Activated T-cell treated with anti-CD3 and anti-CD28 coated beads, Interleukin-2, amount 50 U/mL, for 72 hours (primary cell): ENCODE data around the gene ILRUN. TPM values are rescaled to one million over a fixed set of nuclear protein-coding genes. Genes with fewer than 3 reads are reported as not detected.
A peak's percentile ranks its signal among the peaks of the same experiment; 100 is the strongest.
"Not testable (repeated sequence)": the region's sequence is repeated elsewhere in the genome, so short reads cannot be mapped to it uniquely, and the experiment has no call there.

ENCODE experiments used
- ATAC-seq, 2 donors: fragments of 150-1000 bp; cut with Tn5 transposase; replicated peaks in 1 of 2; 2 replicates each; pipeline ENCODE4 v1.10.0; 2021; ENCODE audit warnings: moderate library complexity in 2 of 2, mild to moderate bottlenecking in 1 of 2
- DNase-seq, 2 donors: peaks; one replicate each; pipeline ENCODE4 v3.0.0; 2021 to 2022; ENCODE audit warnings: mixed read lengths in 1 of 2
- H3K27ac Mint-ChIP-seq: one replicate; pipeline ENCODE4 v1.8.0; 2022; ENCODE audit warnings: mild to moderate bottlenecking, moderate library complexity, mixed read lengths
- H3K27me3 Mint-ChIP-seq: one replicate; pipeline ENCODE4 v1.8.0; 2022; ENCODE audit warnings: low read depth, mixed read lengths
- H3K36me3 Mint-ChIP-seq, 2 donors: one replicate each; pipeline ENCODE4 v1.8.0; 2022; ENCODE audit warnings: mixed read lengths in 2 of 2, mild to moderate bottlenecking in 1 of 2; ENCODE audit not compliant: insufficient read depth in 2 of 2
- H3K4me1 Mint-ChIP-seq: one replicate; pipeline ENCODE4 v1.8.0; 2022; ENCODE audit warnings: low read depth, mixed read lengths
- H3K4me3 Mint-ChIP-seq, 2 donors: one replicate each; pipeline ENCODE4 v1.8.0; 2022; ENCODE audit warnings: mild to moderate bottlenecking in 2 of 2, mixed read lengths in 2 of 2, moderate library complexity in 2 of 2
- H3K9me3 Mint-ChIP-seq, 2 donors: one replicate each; pipeline ENCODE4 v1.8.0; 2022; ENCODE audit warnings: mixed read lengths in 2 of 2
- total RNA-seq, 2 donors: library from RNA; stranded (reverse); gene quantifications; one replicate each; pipeline ENCODE4 v1.2.3, GENCODE V29; 2022

The ILRUN gene
- total RNA-seq, 2 donors from 2014 or later = 68.8 to 78.8 TPM

GRCh38 chr6:34655876-34656377 lies 40.6 kb downstream of the ILRUN start:
- peaks cover 43% of the 10 kb centered on the region for H3K4me1 Mint-ChIP-seq
- ATAC-seq = peak in 1 of 2 donors; percentile 35
- H3K4me3 Mint-ChIP-seq = peak overlapping the region; percentile 72 to 90
- peak overlapping the region; percentile 97 for H3K27ac Mint-ChIP-seq
- not testable (repeated sequence) for H3K9me3 Mint-ChIP-seq, H3K36me3 Mint-ChIP-seq, DNase-seq, H3K27me3 Mint-ChIP-seq

DNA sequence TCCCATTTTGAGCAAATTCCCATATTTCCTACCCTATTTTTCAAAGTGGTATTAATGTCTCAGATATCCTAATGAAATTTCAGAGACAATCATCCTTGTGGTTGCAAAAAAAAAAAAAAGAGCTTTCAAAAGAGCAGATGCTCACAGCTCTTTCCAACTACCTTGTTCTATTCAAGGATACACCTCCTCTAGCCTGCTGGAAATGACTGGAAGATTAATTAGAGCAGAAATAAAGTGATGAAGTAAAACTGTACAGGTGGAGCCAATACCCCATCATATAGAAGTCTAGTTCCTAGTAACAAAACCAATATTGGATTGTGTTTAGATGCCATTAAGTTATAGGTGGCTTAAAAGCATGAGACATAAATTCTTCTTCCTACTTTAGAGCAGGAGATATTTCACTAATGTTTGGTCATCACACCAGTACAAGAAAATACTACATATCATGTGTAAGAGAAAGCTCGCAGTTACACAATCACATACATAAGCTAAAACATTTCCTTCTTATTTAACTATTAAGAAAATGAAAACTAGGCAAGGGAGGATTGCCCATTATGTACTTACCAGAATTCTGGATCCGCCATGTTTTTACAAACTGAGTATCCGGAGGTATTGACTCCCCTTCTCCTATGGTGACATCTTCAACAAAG lies 42.4 kb downstream of the ILRUN start:
- H3K4me1 Mint-ChIP-seq = peaks cover 37% of the 10 kb centered on the region
- no peaks in the 10 kb centered on the region for H3K9me3 Mint-ChIP-seq
- H3K27me3 Mint-ChIP-seq = no peaks in the 10 kb centered on the region
- peaks cover 0 to 5% of the 10 kb centered on the region in 2 donors for H3K36me3 Mint-ChIP-seq
- no peak overlapping the region for H3K4me3 Mint-ChIP-seq
- no peak overlapping the region for H3K27ac Mint-ChIP-seq
- ATAC-seq = no peak
- no peak for DNase-seq

DNA sequence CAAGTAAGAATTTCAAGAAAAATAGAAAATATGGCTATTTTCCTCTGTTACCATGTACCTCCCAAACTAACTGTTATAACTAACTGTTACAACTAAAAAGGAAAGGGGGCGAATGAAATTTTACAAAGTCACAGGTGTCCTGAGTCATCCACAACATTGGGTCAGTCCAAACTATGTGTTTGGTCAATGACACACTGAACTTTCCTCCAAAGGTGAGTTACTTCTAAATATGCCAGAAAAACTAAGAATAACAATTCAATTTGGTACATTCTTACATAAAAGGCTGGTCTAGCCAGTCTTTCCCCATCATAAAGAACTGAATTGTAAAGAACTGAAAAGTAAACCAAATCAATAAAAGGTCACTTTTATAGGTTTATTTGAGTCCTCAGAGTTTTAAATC lies 44.3 kb downstream of the ILRUN start:
- H3K9me3 Mint-ChIP-seq = no peaks in the 10 kb centered on the region
- no peak for ATAC-seq
- H3K4me3 Mint-ChIP-seq = no peak overlapping the region
- peak overlapping the region; percentile 68 for H3K27ac Mint-ChIP-seq
- H3K36me3 Mint-ChIP-seq = peaks cover 0 to 5% of the 10 kb centered on the region in 2 donors
- no peak for DNase-seq
- H3K4me1 Mint-ChIP-seq = peaks cover 21% of the 10 kb centered on the region
- H3K27me3 Mint-ChIP-seq = no peaks in the 10 kb centered on the region

DNA sequence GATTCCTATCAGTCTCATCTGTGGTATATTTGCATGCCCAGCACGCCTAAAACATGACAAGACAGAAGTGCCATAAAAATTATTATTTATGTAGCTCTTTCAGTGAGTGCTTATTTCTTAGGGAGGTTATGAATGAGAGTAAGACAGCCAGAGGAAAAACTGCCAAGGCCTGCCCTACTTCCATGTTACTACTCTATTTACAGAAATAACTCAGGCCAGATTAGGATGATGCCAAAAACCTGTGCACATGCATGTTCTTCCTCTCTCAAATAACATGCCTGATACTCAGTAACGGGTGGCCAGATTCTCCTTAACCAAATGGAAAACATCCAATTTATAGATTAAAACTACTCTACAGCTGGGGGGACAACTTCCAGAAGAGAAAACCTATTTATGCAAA lies 45.7 kb downstream of the ILRUN start:
- Mint-ChIP-seq H3K4me1 (peaks cover 9% of the 10 kb centered on the region), H3K36me3 (peaks cover 3 to 8% of the 10 kb centered on the region in 2 donors), H3K27me3 (no peaks in the 10 kb centered on the region), H3K4me3 (no peak overlapping the region), H3K27ac (no peak overlapping the region), H3K9me3 (no peaks in the 10 kb centered on the region)
- no peak for ATAC-seq
- DNase-seq = no peak

DNA sequence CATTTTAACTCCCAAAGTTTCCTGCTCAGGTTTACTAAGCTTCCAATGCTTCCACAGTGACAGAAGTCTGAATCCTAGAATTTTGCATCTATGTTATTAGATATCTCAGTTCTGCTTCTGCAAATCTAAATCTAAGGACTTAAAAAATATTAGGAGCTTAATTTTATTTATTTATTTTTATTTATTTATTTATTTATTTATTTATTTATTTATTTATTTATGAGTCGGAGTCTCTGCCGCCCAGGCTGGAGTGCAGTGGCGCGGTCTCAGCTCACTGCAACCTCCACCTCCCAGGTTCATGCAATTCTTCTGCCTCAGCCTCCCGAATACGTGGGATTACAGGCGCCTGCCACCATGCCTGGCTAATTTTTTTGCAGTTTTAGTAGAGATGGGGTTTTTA lies 46.3 kb downstream of the ILRUN start:
- not testable (repeated sequence) for ATAC-seq, H3K27ac Mint-ChIP-seq, H3K9me3 Mint-ChIP-seq, DNase-seq, H3K27me3 Mint-ChIP-seq, H3K4me3 Mint-ChIP-seq, H3K4me1 Mint-ChIP-seq
- peaks cover 3 to 10% of the 10 kb centered on the region in 2 donors for H3K36me3 Mint-ChIP-seq

DNA sequence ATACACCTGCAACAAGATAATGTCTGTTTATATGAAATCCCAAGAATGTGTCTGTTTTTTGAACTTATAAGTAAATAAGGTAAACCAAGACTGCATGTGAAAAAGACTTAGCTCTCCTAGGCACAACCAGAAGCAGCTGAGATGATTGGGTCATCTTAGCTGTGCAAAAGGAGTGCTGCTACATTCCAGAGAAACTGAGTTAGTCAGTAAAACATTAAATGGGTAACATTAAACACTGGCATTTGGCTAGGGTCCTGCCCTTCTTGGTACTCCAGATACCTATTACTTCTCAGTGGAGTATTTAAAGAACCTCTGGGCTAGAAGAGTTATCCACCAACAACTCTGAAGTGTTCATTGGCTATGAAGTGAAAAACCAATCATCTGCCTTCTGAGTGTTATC lies 47.8 kb downstream of the ILRUN start:
- Mint-ChIP-seq H3K36me3 (peaks cover 5 to 9% of the 10 kb centered on the region in 2 donors), H3K27ac (no peak overlapping the region), H3K4me3 (no peak overlapping the region), H3K27me3 (no peaks in the 10 kb centered on the region), H3K4me1 (peaks cover 12% of the 10 kb centered on the region), H3K9me3 (no peaks in the 10 kb centered on the region)
- ATAC-seq = no peak
- DNase-seq = no peak

Other genes with a start within 250 kb of the ILRUN start
- under 1 TPM in 1 of 2 donors, not detected in 1; 0.29 TPM for gene PACSIN1, start 230.7 kb downstream of the ILRUN start, total RNA-seq
- under 1 TPM; 0.16 to 0.34 TPM for gene SPDEF, start 140.4 kb downstream of the ILRUN start, total RNA-seq
- 100 to 1,000 TPM in 1 of 2 donors, 10 to 100 TPM in 1; 95.7 to 121 TPM for gene SNRPC, start 60.7 kb upstream of the ILRUN start, total RNA-seq
- 10 to 100 TPM; 22.1 to 25.3 TPM for gene BLTP3A, start 95.3 kb upstream of the ILRUN start, total RNA-seq
- gene TAF11, start 191.3 kb upstream of the ILRUN start, total RNA-seq = 10 to 100 TPM; 29.1 to 30.9 TPM
- 1 to 10 TPM; 9.2 to 9.6 TPM for gene ANKS1A, start 192.5 kb upstream of the ILRUN start, total RNA-seq